Liver (tissue), 9 donors: ENCODE measurements around the gene TGIF2. TPM values are rescaled to one million over a fixed set of nuclear protein-coding genes. Genes with fewer than 3 reads are reported as not detected.

Experiments
- DNase-seq: peaks from one replicate; pipeline ENCODE4 v3.0.0-alpha.2; 2017; ENCODE audit warnings: low spot score
- H3K27ac ChIP-seq, 2 donors: one replicate each; pipeline ENCODE4 v1.7.0; 2013; ENCODE audit warnings: inconsistent platforms in 2 of 2, low read length in 2 of 2, control low read depth in 1 of 2, low read depth in 1 of 2, mild to moderate bottlenecking in 1 of 2
- H3K27me3 ChIP-seq, 4 donors: one replicate each; pipeline versions ENCODE4 v1.6.1 to v1.7.0; 2013; ENCODE audit warnings: low read length in 3 of 4, inconsistent platforms in 1 of 4, mild to moderate bottlenecking in 1 of 4, moderate library complexity in 1 of 4; ENCODE audit not compliant: control insufficient read depth in 4 of 4, insufficient read depth in 4 of 4
- H3K36me3 ChIP-seq, 4 donors: one replicate each; pipeline versions ENCODE4 v1.6.1 to v1.7.0; 2013; ENCODE audit warnings: low read length in 3 of 4, mild to moderate bottlenecking in 3 of 4, low read depth in 1 of 4, moderate library complexity in 1 of 4; ENCODE audit not compliant: control insufficient read depth in 4 of 4, insufficient read depth in 3 of 4
- H3K4me1 ChIP-seq, 4 donors: one replicate each; pipeline versions ENCODE4 v1.6.1 to v1.7.0; 2013; ENCODE audit warnings: low read length in 3 of 4, mild to moderate bottlenecking in 3 of 4, moderate library complexity in 1 of 4; ENCODE audit not compliant: control insufficient read depth in 4 of 4, insufficient read depth in 4 of 4
- H3K4me3 ChIP-seq, 3 donors: one replicate each; pipeline versions ENCODE4 v1.6.1 to v1.7.0; 2013; ENCODE audit warnings: low read length in 3 of 3, control low read depth in 1 of 3, low read depth in 1 of 3, mild to moderate bottlenecking in 1 of 3
- H3K9ac ChIP-seq, 2 donors: one replicate each; pipeline ENCODE4 v1.7.0; 2013; ENCODE audit warnings: low read length in 2 of 2, mild to moderate bottlenecking in 2 of 2, moderate library complexity in 2 of 2, control low read depth in 1 of 2, low read depth in 1 of 2
- H3K9me3 ChIP-seq, 4 donors: one replicate each; pipeline versions ENCODE4 v1.6.1 to v1.7.0; 2013; ENCODE audit warnings: low read length in 3 of 4; ENCODE audit not compliant: control insufficient read depth in 4 of 4
- ATF3 ChIP-seq: IDR thresholded peaks from 2 replicates; pipeline ENCODE4 v1.6.1; 2016; ENCODE audit warnings: antibody characterized with exemption
- CTCF ChIP-seq: fragments of 150-350 bp; IDR thresholded peaks from 2 replicates; pipeline ENCODE4 v1.5.1; 2017; ENCODE audit warnings: improper control_type of control experiment, low read depth, low read length; ENCODE audit not compliant: missing input control
- EGR1 ChIP-seq, 2 donors: IDR thresholded peaks; 2 replicates each; pipeline ENCODE4 v1.6.1; 2016 to 2018; ENCODE audit warnings: antibody characterized with exemption in 2 of 2, low read depth in 2 of 2
- FOXA1 ChIP-seq: IDR thresholded peaks from 2 replicates; pipeline ENCODE4 v1.6.1; 2016; ENCODE audit warnings: antibody characterized with exemption
- FOXA2 ChIP-seq: IDR thresholded peaks from 2 replicates; pipeline ENCODE4 v1.6.1; 2016; ENCODE audit warnings: antibody characterized with exemption
- GABPA ChIP-seq, 2 donors: IDR thresholded peaks in 1 of 2; conservative IDR thresholded peaks in 1 of 2; 2 replicates each; pipeline ENCODE4 v1.6.1; 2016; ENCODE audit warnings: antibody characterized with exemption in 2 of 2, mild to moderate bottlenecking in 1 of 2, moderate library complexity in 1 of 2
- HNF4A ChIP-seq, 2 donors: conservative IDR thresholded peaks; 2 replicates each; pipeline ENCODE4 v1.6.1; 2016; ENCODE audit warnings: antibody characterized with exemption in 2 of 2, mild to moderate bottlenecking in 2 of 2
- HNF4G ChIP-seq: IDR thresholded peaks from 2 replicates; pipeline ENCODE4 v1.6.1; 2016; ENCODE audit warnings: antibody characterized with exemption
- JUND ChIP-seq, 2 donors: IDR thresholded peaks; 2 replicates each; pipeline ENCODE4 v1.6.1; 2016; ENCODE audit warnings: antibody characterized with exemption in 2 of 2
- MAX ChIP-seq: IDR thresholded peaks from 2 replicates; pipeline ENCODE4 v1.6.1; 2016; ENCODE audit warnings: antibody characterized with exemption
- NR2F2 ChIP-seq: IDR thresholded peaks from 2 replicates; pipeline ENCODE4 v1.6.1; 2016; ENCODE audit warnings: antibody characterized with exemption
- RAD21 ChIP-seq, 2 donors: IDR thresholded peaks; 2 replicates each; pipeline ENCODE4 v1.6.1; 2016; ENCODE audit warnings: antibody characterized with exemption in 2 of 2, mild to moderate bottlenecking in 2 of 2
- REST ChIP-seq: IDR thresholded peaks from 2 replicates; pipeline ENCODE4 v1.6.1; 2016; ENCODE audit warnings: antibody characterized with exemption, mild to moderate bottlenecking
- RXRA ChIP-seq, 2 donors: IDR thresholded peaks; 2 replicates each; pipeline ENCODE4 v1.6.1; 2017 to 2018; ENCODE audit warnings: antibody characterized with exemption in 2 of 2, mild to moderate bottlenecking in 1 of 2
- SP1 ChIP-seq: IDR thresholded peaks from 2 replicates; pipeline ENCODE4 v1.6.1; 2018; ENCODE audit warnings: antibody characterized with exemption, mild to moderate bottlenecking
- TAF1 ChIP-seq: conservative IDR thresholded peaks from 2 replicates; pipeline ENCODE4 v1.6.1; 2016; ENCODE audit warnings: antibody characterized with exemption, mild to moderate bottlenecking
- YY1 ChIP-seq: IDR thresholded peaks from 2 replicates; pipeline ENCODE4 v1.6.1; 2016; ENCODE audit warnings: antibody characterized with exemption, mild to moderate bottlenecking
- ZBTB33 ChIP-seq: IDR thresholded peaks from 2 replicates; pipeline ENCODE4 v1.6.1; 2016; ENCODE audit warnings: antibody characterized with exemption
- WGBS: extraction: QIAGEN DNeasy Blood & Tissue Kit; methylation state at CpG from one replicate; pipeline ENCODE4 v1.1.7; 2013; 5-methylcytosine and 5-hydroxymethylcytosine counted together
- polyA plus RNA-seq, 2 donors: library from polyadenylated mRNA; stranded (reverse) in 1 of 2; unstranded in 1 of 2; fragments of 200-250 nt in 1 of 2; fragments of >200 nt in 1 of 2; fragmentation: Nextera tagmentation in 1 of 2; extraction: Ambion mirVana in 1 of 2; gene quantifications; one replicate each; pipeline versions ENCODE4 v1.2.1 to v1.2.3, GENCODE V29; 2013 to 2015
- total RNA-seq, 2 donors: library from RNA; depleted of rRNA; stranded (reverse); fragments of >200 nt; gene quantifications; one replicate each; pipeline ENCODE4 v1.2.3, GENCODE V29; 2014
- donor health status: healthy.
- donor health status: healthy.
- donor health status: healthy.
- donor health status: healthy.
- donor health status: healthy.

Gene TGIF2
- total and polyA plus RNA-seq, 4 donors = 3.7 to 7.9 (median 4.3) TPM

GRCh38 chr20:36546111-36546736 lies 27.2 kb upstream of the TGIF2 start (continued):
- TF ChIP-seq YY1 = no peak
- no peak for TF ChIP-seq ZBTB33
- no peak for TF ChIP-seq RXRA (IDR thresholded peaks at IDR 0.05)
- TF ChIP-seq JUND (IDR thresholded peaks at IDR 0.05) = no peak

- no peak overlapping the region for H3K4me3 ChIP-seq
- H3K27ac ChIP-seq = no peak overlapping the region
- no peak for TF ChIP-seq TAF1
- TF ChIP-seq JUND (IDR thresholded peaks at IDR 0.05) = no peak
- TF ChIP-seq FOXA2 = no peak
- 87% methylated on average over 12 of the region's 12 CpGs for WGBS
- no peak for DNase-seq
- H3K4me1 ChIP-seq = peaks cover 0 to 3% (median 0%) of the 10 kb centered on the region in 4 donors
- H3K36me3 ChIP-seq = no peaks in the 10 kb centered on the region
- no peak overlapping the region for H3K9ac ChIP-seq
- H3K9me3 ChIP-seq = no peaks in the 10 kb centered on the region
- no peaks in the 10 kb centered on the region for H3K27me3 ChIP-seq
These were observed 26.0 kb upstream of the TGIF2 start for GRCh38 chr20:36547186-36548005.

GRCh38 chr20:36548006-36548315 lies 25.4 kb upstream of the TGIF2 start:
- 86% methylated on average over 12 of the region's 12 CpGs for WGBS
- Histone ChIP-seq H3K36me3 (no peaks in the 10 kb centered on the region), H3K4me1 (peaks cover 0 to 3% (median 0%) of the 10 kb centered on the region in 4 donors), H3K9me3 (no peaks in the 10 kb centered on the region), H3K4me3 (no peak overlapping the region), H3K27me3 (no peaks in the 10 kb centered on the region), H3K9ac (no peak overlapping the region), H3K27ac (no peak overlapping the region)
- TF ChIP-seq MAX = no peak
- TF ChIP-seq HNF4A (conservative IDR thresholded peaks at IDR 0.05) = no peak
- TF ChIP-seq NR2F2 = no peak
- no peak for TF ChIP-seq HNF4G
- TF ChIP-seq FOXA2 = no peak
- TF ChIP-seq ATF3 = no peak
- TF ChIP-seq EGR1 (IDR thresholded peaks at IDR 0.05; ENCODE audit: low read depth in 2 of 2) = no peak
- no peak for TF ChIP-seq ZBTB33
- no peak for TF ChIP-seq TAF1
- no peak for TF ChIP-seq SP1
- no peak for TF ChIP-seq RXRA (IDR thresholded peaks at IDR 0.05)
- TF ChIP-seq JUND (IDR thresholded peaks at IDR 0.05) = no peak
- no peak for TF ChIP-seq CTCF
- TF ChIP-seq REST = no peak
- no peak for TF ChIP-seq YY1
- TF ChIP-seq GABPA (IDR thresholded peaks at IDR 0.05 in 1 of 2, conservative IDR thresholded peaks at IDR 0.05 in 1 of 2) = no peak
- TF ChIP-seq FOXA1 = no peak
- TF ChIP-seq RAD21 (IDR thresholded peaks at IDR 0.05) = no peak
- no peak for DNase-seq
